DND-41 (cell line): ENCODE measurements around the gene CIZ1.

ENCODE experiments used
- CTCF ChIP-seq: IDR thresholded peaks from 2 replicates; pipeline ENCODE4 v1.5.1; 2012; ENCODE audit warnings: borderline replicate concordance, low read length, moderate library complexity, mild to moderate bottlenecking; ENCODE audit not compliant: poor library complexity, severe bottlenecking; ENCODE audit errors: extremely low read depth
- EZH2 ChIP-seq: IDR thresholded peaks from 3 replicates; pipeline ENCODE4 v1.6.1; 2012; ENCODE audit warnings: borderline replicate concordance, low read depth, mild to moderate bottlenecking, moderate library complexity, low read length, inconsistent platforms; ENCODE audit not compliant: severe bottlenecking

GRCh38 chr9:128144239-128145181 lies 46.9 kb downstream of the CIZ1 start:
- TF ChIP-seq CTCF, result no peak
- no peak for TF ChIP-seq EZH2
